Heart left ventricle (tissue), 16 donors: ENCODE measurements around the gene PRPF6. TPM values are rescaled to one million over a fixed set of nuclear protein-coding genes. Genes with fewer than 3 reads are reported as not detected.

Source experiments
- ATAC-seq, 4 donors: fragments of 200-7000 bp; cut with Tn5 transposase; one replicate each; pipeline ENCODE4 v1.9.1; 2020 to 2022; ENCODE audit warnings: moderate library complexity in 4 of 4, mild to moderate bottlenecking in 3 of 4, moderate number of reproducible peaks in 1 of 4
- DNase-seq, 5 donors: peaks; one replicate each; pipeline ENCODE4 v3.0.0-alpha.2; 2020
- H3K27ac ChIP-seq, 12 donors: fragments of 200-600 bp; sonication (generic) in 4 of 12; one replicate each; pipeline versions ENCODE4 v1.5.0 to v1.8.0; 2016 to 2022; ENCODE audit warnings: mild to moderate bottlenecking in 2 of 12
- H3K27me3 ChIP-seq, 9 donors: fragments of 200-600 bp; sonication (generic) in 2 of 9; one replicate each; pipeline versions ENCODE4 v1.5.1 to v1.8.0; 2016 to 2022; ENCODE audit warnings: mild to moderate bottlenecking in 3 of 9
- H3K36me3 ChIP-seq, 9 donors: fragments of 200-600 bp; sonication (generic) in 2 of 9; one replicate each; pipeline versions ENCODE4 v1.5.0 to v1.8.0; 2018 to 2022; ENCODE audit warnings: mild to moderate bottlenecking in 2 of 9
- H3K4me1 ChIP-seq, 12 donors: fragments of 200-600 bp; sonication (generic) in 4 of 12; one replicate each; pipeline versions ENCODE4 v1.5.0 to v1.8.0; 2016 to 2022; ENCODE audit warnings: mild to moderate bottlenecking in 3 of 12
- H3K4me3 ChIP-seq, 12 donors: fragments of 200-600 bp; sonication (generic) in 4 of 12; one replicate each; pipeline versions ENCODE4 v1.5.0 to v1.8.0; 2017 to 2022; ENCODE audit warnings: mild to moderate bottlenecking in 9 of 12, moderate library complexity in 4 of 12
- H3K9me3 ChIP-seq, 12 donors: fragments of 200-600 bp; sonication (generic) in 4 of 12; one replicate each; pipeline versions ENCODE4 v1.5.0 to v1.8.0; 2016 to 2022; ENCODE audit warnings: mild to moderate bottlenecking in 1 of 12
- POLR2A ChIP-seq, 2 donors: fragments of 450-650 bp; IDR thresholded peaks; one replicate each; pipeline ENCODE4 v1.6.1; 2017; ENCODE audit warnings: antibody characterized with exemption in 2 of 2, mild to moderate bottlenecking in 2 of 2, moderate library complexity in 2 of 2
- WGBS, 4 donors: extraction: QIAGEN DNeasy Blood & Tissue Kit in 2 of 4; methylation state at CpG; one replicate each; pipeline versions ENCODE4 v1.1.5 to v1.1.7; 2013 to 2018; 5-methylcytosine and 5-hydroxymethylcytosine counted together
- intact Hi-C, 10 donors: fragments of 100-400 bp; cut with DNase I; formaldehyde crosslinking; loops; one replicate each; pipeline versions ENCODE4 v1.11.1 to v1.14.2; 2022
- polyA plus RNA-seq, 2 donors: library from polyadenylated mRNA; stranded (reverse); fragments of 200-250 nt; gene quantifications; one replicate each; pipeline ENCODE4 v1.2.3, GENCODE V29; 2013
- total RNA-seq, 9 donors: library from RNA; depleted of rRNA in 2 of 9; stranded (reverse); fragments of >200 nt in 2 of 9; fragmentation: NEBNext Ultra II Directional in 3 of 9; extraction: Animal tissue kit (Norgen Biotek cat#: 25700) in 3 of 9; gene quantifications; one replicate each; pipeline versions ENCODE4 v1.1.0 to v1.2.4, GENCODE V29; 2016 to 2023
- TF ChIP-seq, protein P1 (sequence below), 12 donors: fragments of 200-600 bp; sonication (generic) in 4 of 12; IDR thresholded peaks; one replicate each; pipeline versions ENCODE4 v1.5.0 to v1.8.0; 2018 to 2022; ENCODE audit warnings: antibody characterized with exemption in 12 of 12, mild to moderate bottlenecking in 5 of 12
- donor health status: ischemic (EF 13 %, LVEDD 7.1; RV severe dilation, severe dysfunction).
- donor health status: healthy with polysubstance abuse.
- donor health status: DM: no; HTN: yes; CAD: no.
- donor health status: DM: no; HTN: no; CAD: no.
- donor health status: ischemic (EF 25% LVEDD 6.9; RV normal size, moderate dysfunction).
- donor health status: ischemic (EF 25% LVEDD 5.7; RV mildly dilated, moderate dysfunction).
- donor health status: healthy.
- donor health status: DM: yes; HTN: yes; CAD: no.
- donor health status: ischemic (EF 35%, LVEDD 5.7; RV mildly dilated, moderate dysfunction).
- donor health status: nonischemic (EF 11% LVEDD 7.7; RV severe dilation, severe dysfunction).
- donor health status: DM: yes; HTN: yes; CAD: no.
- donor health status: PGD.
- donor health status: ischemic (EF 29% LVEDD 5.4; RV normal size, mild dysfunction).
- donor health status: nonischemic (EF 23%, LVEDD 6.1; RV moderate dilation, normal function).

The PRPF6 gene
- total and polyA plus RNA-seq, 11 donors: 31.0 to 62.6 (median 47.6) TPM

DNA sequence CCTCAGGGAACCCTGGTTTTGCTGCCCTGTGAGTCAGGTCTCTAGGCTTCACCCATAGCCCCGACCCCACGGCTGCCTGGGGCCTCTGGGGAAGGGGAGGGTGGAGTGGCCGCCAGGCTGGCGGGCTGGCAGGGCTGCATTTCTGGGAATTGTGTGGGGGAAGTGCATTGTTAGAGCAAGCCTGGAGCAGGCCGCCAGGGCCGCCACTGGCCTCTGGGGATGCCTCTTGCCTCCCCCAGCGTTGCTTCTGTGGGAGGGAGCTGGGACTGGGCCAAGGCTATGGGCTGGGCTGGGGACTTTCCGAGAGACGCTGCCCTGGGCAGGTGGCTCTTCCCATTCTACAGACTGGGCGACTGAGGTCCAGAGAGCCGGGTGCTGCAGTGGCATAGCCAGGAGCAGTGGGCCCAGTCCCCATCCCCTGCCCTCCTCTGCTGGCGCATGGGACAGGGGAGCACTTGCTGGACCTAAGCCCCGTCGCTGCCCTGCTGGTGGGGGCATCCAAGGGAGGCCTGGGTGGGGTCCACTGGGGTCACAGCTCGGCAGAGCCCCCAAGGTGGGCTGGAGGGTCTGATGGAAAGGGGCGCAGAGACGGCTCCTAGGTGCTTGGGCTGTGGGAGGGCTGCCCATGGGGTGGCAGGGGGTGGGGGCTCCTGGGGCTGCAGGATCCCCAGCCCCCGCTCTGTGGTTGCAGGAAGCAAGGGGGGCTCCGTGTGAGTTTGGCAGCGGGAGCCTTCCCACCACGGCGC lies 75.1 kb downstream of the PRPF6 start:
- Histone ChIP-seq H3K27me3 (peaks cover 0 to 26% (median 0%) of the 10 kb centered on the region in 9 donors), H3K9me3 (no peaks in the 10 kb centered on the region), H3K4me1 (peaks cover 0 to 61% (median 39%) of the 10 kb centered on the region in 12 donors), H3K27ac (peak overlapping the region; percentile 70 to 98 (median 92)), H3K4me3 (peak overlapping the region in 9 of 12 donors; percentile 12 to 49 (median 42)), H3K36me3 (no peaks in the 10 kb centered on the region)
- TF ChIP-seq, protein P1, sequence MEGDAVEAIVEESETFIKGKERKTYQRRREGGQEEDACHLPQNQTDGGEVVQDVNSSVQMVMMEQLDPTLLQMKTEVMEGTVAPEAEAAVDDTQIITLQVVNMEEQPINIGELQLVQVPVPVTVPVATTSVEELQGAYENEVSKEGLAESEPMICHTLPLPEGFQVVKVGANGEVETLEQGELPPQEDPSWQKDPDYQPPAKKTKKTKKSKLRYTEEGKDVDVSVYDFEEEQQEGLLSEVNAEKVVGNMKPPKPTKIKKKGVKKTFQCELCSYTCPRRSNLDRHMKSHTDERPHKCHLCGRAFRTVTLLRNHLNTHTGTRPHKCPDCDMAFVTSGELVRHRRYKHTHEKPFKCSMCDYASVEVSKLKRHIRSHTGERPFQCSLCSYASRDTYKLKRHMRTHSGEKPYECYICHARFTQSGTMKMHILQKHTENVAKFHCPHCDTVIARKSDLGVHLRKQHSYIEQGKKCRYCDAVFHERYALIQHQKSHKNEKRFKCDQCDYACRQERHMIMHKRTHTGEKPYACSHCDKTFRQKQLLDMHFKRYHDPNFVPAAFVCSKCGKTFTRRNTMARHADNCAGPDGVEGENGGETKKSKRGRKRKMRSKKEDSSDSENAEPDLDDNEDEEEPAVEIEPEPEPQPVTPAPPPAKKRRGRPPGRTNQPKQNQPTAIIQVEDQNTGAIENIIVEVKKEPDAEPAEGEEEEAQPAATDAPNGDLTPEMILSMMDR (IDR thresholded peaks at IDR 0.05): no peak
- peak in 1 of 2 donors; percentile 20 for TF ChIP-seq POLR2A (IDR thresholded peaks at IDR 0.05)
- DNase-seq (peak; percentile 79 to 88 (median 88)), ATAC-seq (peak; percentile 15 to 57 (median 40))
- 29 to 50% (median 41%) methylated on average over 13 to 22 of the region's 22 CpGs for WGBS, 4 donors
- intact Hi-C loops: loop anchor here in 5 of 10 donors (1.0 to 5.0 kb wide), 4 partner anchors 17 to 75 kb away; partner anchors contain the start of gene PRPF6 (in 2 of the 5)

DNA sequence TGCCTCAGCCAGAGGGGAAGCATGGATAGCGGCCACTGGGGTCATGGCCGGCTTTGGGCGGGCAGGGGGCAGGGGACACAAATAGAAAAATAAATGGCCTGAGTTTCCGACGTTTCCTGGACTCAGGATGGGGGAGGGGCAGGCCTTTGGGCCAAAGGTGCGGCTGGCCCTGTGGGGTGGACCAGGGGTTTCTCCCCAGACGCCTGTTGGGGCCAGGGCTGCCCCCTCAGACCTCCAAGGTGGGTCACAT lies 75.6 kb downstream of the PRPF6 start:
- H3K36me3 ChIP-seq: no peaks in the 10 kb centered on the region
- WGBS, 4 donors: 32 to 49% (median 45%) methylated on average over 5 to 7 of the region's 7 CpGs
- DNase-seq: peak in 2 of 5 donors; percentile 62 to 66
- H3K4me3 ChIP-seq: peak overlapping the region in 10 of 12 donors; percentile 22 to 49 (median 41)
- intact Hi-C loops: loop anchor here in 5 of 10 donors (1.0 to 5.0 kb wide), 4 partner anchors 17 to 76 kb away; partner anchors contain the start of gene PRPF6 (in 2 of the 5)
- peaks cover 0 to 21% (median 0%) of the 10 kb centered on the region in 9 donors for H3K27me3 ChIP-seq
- peaks cover 0 to 59% (median 39%) of the 10 kb centered on the region in 12 donors for H3K4me1 ChIP-seq
- TF ChIP-seq POLR2A (IDR thresholded peaks at IDR 0.05): no peak
- TF ChIP-seq, protein P1 (IDR thresholded peaks at IDR 0.05): no peak
- ATAC-seq: peak in 1 of 4 donors; percentile 4
- H3K9me3 ChIP-seq: no peaks in the 10 kb centered on the region
- H3K27ac ChIP-seq: peak overlapping the region; percentile 70 to 98 (median 91)

DNA sequence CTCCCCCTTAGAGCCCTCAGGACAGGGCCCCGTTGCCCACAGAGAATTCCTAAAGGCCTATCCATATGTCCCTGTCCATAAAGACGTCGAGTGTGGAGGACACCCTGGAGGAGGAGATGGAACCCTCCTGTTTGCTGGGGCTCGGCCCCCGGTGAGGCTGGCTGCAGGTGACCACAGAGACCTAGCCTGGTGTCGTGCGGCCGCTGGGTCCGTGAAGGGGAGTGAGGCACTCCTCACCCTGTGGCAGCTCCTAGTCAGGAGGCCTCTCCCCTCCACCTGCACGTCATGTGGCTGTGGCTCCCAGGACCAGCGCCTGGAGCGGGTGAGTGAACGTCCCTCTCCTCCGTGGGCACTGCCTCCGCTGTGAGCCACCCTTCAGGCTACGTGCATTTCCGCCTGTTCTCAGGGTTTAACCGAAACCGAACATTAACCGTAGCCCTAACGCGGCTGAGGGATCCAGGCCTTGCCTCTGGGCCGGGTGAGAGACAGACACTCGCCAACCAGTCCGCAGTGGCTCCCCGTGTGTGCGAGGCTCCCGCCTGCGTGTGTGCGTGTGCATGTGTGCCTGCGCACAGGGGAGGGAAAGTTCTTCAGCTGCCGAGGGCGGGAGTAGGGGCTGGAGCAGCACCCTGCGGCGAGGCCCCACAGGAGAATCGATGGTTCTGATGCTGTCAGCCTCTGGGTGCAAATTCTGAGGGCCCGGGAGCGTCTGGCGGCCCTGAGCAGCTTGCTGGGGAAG lies 76.1 kb downstream of the PRPF6 start:
- DNase-seq: no peak
- TF ChIP-seq POLR2A (IDR thresholded peaks at IDR 0.05): no peak
- Histone ChIP-seq H3K27ac (peak overlapping the region; percentile 70 to 98 (median 91)), H3K36me3 (no peaks in the 10 kb centered on the region), H3K27me3 (peaks cover 0 to 20% (median 0%) of the 10 kb centered on the region in 9 donors), H3K4me3 (peak overlapping the region in 11 of 12 donors; percentile 7 to 49 (median 40)), H3K9me3 (no peaks in the 10 kb centered on the region), H3K4me1 (peaks cover 0 to 59% (median 37%) of the 10 kb centered on the region in 12 donors)
- 44 to 67% (median 49%) methylated on average over 28 to 39 of the region's 39 CpGs for WGBS, 4 donors
- ATAC-seq: peak in 1 of 4 donors; percentile 22
- intact Hi-C loops: loop anchor here in 5 of 10 donors (1.0 to 5.0 kb wide), 4 partner anchors 18 to 76 kb away; partner anchors contain the start of gene PRPF6 (in 2 of the 5)

DNA sequence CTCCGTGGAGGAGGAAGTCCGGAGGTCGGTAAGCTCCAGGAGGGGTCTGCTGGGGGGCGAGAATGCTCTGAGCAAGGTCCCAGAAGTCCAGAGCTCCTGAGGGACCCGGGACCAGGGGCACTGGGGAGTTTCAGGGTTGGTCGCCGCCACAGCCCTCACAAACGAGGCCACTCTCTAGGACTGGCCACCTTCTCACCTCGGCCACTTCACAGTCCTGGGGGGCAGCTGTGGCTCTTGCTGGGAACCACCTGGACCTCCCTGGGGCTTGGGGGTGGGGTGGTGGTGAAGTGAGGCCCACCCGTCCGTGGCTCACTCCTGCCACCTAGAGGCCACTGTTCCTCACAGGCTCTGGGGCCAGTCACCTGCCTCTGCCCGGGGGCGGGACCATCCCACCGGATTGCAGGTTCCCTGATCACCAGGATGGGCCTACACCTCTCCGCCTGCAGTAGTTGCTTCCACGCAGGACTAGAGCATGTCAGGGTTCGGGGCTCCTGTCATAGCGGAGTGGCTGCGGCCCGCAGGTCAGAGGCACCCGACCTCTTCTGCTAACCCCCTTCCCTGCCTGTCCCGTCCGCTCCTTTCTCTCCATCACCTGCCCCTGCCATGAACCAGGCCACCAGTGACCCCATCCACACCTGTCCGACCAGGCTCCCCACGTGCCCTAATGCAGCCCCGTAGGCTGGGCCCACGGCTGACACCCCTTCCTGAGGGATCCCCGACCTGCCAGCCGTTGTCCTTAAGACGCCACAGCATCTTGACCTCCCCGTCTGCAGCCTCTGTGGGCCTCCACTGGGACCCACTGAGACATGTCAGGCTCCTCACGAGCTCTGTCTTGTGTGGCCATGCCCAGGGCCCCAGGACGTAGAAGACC lies 76.9 kb downstream of the PRPF6 start:
- Histone ChIP-seq H3K4me3 (peak overlapping the region in 11 of 12 donors; percentile 7 to 49 (median 40)), H3K4me1 (peaks cover 3 to 59% (median 39%) of the 10 kb centered on the region in 12 donors), H3K9me3 (no peaks in the 10 kb centered on the region), H3K27me3 (peaks cover 0 to 18% (median 0%) of the 10 kb centered on the region in 9 donors), H3K27ac (peak overlapping the region; percentile 45 to 98 (median 91)), H3K36me3 (no peaks in the 10 kb centered on the region)
- DNase-seq (peak; percentile 79 to 89 (median 85)), ATAC-seq (peak in 3 of 4 donors; percentile 45 to 62 (median 49))
- 31 to 55% (median 32%) methylated on average over 19 to 33 of the region's 33 CpGs for WGBS, 4 donors
- TF ChIP-seq, protein P1 (IDR thresholded peaks at IDR 0.05): peak; percentile 76 to 90 (median 84)
- TF ChIP-seq POLR2A (IDR thresholded peaks at IDR 0.05): no peak
- intact Hi-C loops: loop anchor here in 5 of 10 donors (2.0 to 5.0 kb wide), 3 partner anchors 19 to 77 kb away; partner anchors contain the start of gene PRPF6 (in 2 of the 5)
